Muscle of leg (tissue), 11 donors: Measurements from ENCODE around the gene ADAMTS13. TPM values are rescaled to one million over a fixed set of nuclear protein-coding genes. Genes with fewer than 3 reads are reported as not detected.

Experiments used
- DNase-seq: peaks from one replicate; pipeline ENCODE4 v3.0.0; 2013
- H3K27ac ChIP-seq: one replicate; pipeline ENCODE4 v1.5.1; 2013; ENCODE audit warnings: mild to moderate bottlenecking, low read length, control low read depth
- H3K27me3 ChIP-seq: one replicate; pipeline ENCODE4 v1.6.1; 2013; ENCODE audit warnings: low read length; ENCODE audit not compliant: control insufficient read depth, insufficient read depth
- H3K36me3 ChIP-seq: one replicate; pipeline ENCODE4 v1.6.1; 2013; ENCODE audit warnings: low read length; ENCODE audit not compliant: control insufficient read depth, insufficient read depth
- H3K4me1 ChIP-seq: one replicate; pipeline ENCODE4 v1.6.1; 2013; ENCODE audit warnings: low read length; ENCODE audit not compliant: control insufficient read depth, insufficient read depth
- H3K4me3 ChIP-seq: one replicate; pipeline ENCODE4 v1.5.1; 2013; ENCODE audit warnings: low read length, control low read depth
- H3K9me3 ChIP-seq: replicated peaks from 2 replicates; pipeline ENCODE4 v1.6.1; 2013; ENCODE audit warnings: low read depth, low read length; ENCODE audit not compliant: control insufficient read depth
- WGBS: methylation state at CpG from one replicate; pipeline ENCODE4 v1.1.5; 2013; ENCODE audit warnings: missing lambda C conversion rate; ENCODE audit not compliant: insufficient coverage; 5-methylcytosine and 5-hydroxymethylcytosine counted together
- polyA plus RNA-seq, 8 donors: library from polyadenylated mRNA; unstranded; fragments of 120-200 nt; gene quantifications; one replicate each; pipeline versions ENCODE4 v1.2.1 to v1.2.3, GENCODE V29; 2013; ENCODE audit warnings: inconsistent platforms in 1 of 8, low replicate concordance in 1 of 8; ENCODE audit not compliant: insufficient read length in 8 of 8, insufficient read depth in 1 of 8
- total RNA-seq: library from RNA; stranded (reverse); fragments of 120-200 nt; gene quantifications from one replicate; pipeline ENCODE4 v1.2.4, GENCODE V29; 2013

ADAMTS13 gene
- total and polyA plus RNA-seq, 9 donors, result 3.4 to 10.5 (median 8.0) TPM

- Histone ChIP-seq H3K27ac (no peak overlapping the region), H3K27me3 (peaks cover 7% of the 10 kb centered on the region), H3K4me3 (no peak overlapping the region), H3K9me3 (no peaks in the 10 kb centered on the region), H3K36me3 (no peaks in the 10 kb centered on the region), H3K4me1 (peaks cover 46% of the 10 kb centered on the region)
- no peak for DNase-seq
- WGBS, result 81% methylated on average over 16 of the region's 18 CpGs
These were observed 66.6 kb downstream of the ADAMTS13 start for GRCh38 chr9:133488686-133489252.

GRCh38 chr9:133489253-133490190, 67.4 kb downstream of the ADAMTS13 start:
- Histone ChIP-seq H3K27me3 (peaks cover 5% of the 10 kb centered on the region), H3K4me3 (no peak overlapping the region), H3K9me3 (no peaks in the 10 kb centered on the region), H3K4me1 (peaks cover 53% of the 10 kb centered on the region), H3K36me3 (no peaks in the 10 kb centered on the region), H3K27ac (no peak overlapping the region)
- WGBS, result 73% methylated on average over 10 of the region's 19 CpGs
- no peak for DNase-seq

GRCh38 chr9:133490201-133490681, 68.1 kb downstream of the ADAMTS13 start:
- no peak for DNase-seq
- no peak overlapping the region for H3K4me3 ChIP-seq
- no peaks in the 10 kb centered on the region for H3K36me3 ChIP-seq
- peaks cover 5% of the 10 kb centered on the region for H3K27me3 ChIP-seq
- no peaks in the 10 kb centered on the region for H3K9me3 ChIP-seq
- WGBS, result 59% methylated on average over 13 of the region's 13 CpGs
- H3K4me1 ChIP-seq, result peaks cover 55% of the 10 kb centered on the region
- H3K27ac ChIP-seq, result no peak overlapping the region

DNA sequence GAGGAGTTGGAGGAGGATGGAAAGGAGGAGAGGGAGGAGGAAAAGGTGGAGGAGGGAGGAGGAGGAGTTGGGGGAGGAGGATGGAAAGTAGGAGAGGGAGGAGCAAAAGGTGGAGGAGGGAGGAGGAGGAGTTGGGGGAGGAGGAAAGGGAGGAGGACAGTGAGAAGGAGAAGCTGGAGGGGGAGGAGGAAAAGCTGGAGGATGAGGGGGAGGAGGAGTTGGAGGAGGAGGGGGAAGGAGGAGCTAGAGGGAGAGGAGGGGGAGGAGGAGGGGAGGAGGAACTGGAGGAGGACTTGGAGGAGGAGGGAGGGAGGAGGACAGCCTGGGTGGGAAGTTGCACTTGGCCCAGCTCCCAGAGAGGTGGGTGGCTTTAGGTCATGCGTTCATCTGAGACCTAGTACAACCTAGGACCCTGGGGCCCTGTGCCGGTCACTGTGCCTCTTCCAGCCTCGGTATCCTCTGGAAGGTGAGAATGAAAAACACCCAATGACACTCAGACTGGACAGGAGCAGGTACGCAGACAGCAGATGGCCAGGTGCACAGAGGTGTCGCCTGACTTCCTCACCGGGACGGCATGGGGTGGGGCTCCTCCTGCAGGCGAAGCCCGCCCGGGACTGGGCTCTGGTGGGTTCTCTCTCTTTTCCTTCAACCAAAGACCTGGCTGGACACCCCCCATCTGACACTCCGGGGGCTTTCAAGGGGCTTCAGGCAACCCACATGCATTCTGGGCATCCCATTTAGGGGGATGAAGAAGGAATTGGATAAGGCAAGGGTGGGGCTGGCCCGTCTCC, 68.9 kb downstream of the ADAMTS13 start:
- no peaks in the 10 kb centered on the region for H3K36me3 ChIP-seq
- no peak overlapping the region for H3K4me3 ChIP-seq
- 60% methylated on average over 10 of the region's 12 CpGs for WGBS
- no peak for DNase-seq
- H3K27ac ChIP-seq, result no peak overlapping the region
- H3K27me3 ChIP-seq, result peaks cover 5% of the 10 kb centered on the region
- no peaks in the 10 kb centered on the region for H3K9me3 ChIP-seq
- peaks cover 54% of the 10 kb centered on the region for H3K4me1 ChIP-seq

DNA sequence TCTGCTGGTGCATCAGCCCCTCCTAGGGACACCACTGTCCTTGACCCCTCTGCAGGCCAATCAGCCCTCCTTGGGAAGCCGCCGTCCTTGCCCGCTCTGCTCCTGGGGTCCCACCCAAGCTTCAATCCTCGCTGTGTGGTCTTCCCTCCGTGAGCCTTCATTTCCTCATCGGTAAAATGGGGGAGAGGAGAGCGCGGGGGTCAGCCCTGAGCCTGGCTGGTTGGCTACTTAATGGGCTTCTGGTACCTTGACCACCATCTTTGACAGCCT, 69.4 kb downstream of the ADAMTS13 start:
- H3K27me3 ChIP-seq, result peaks cover 9% of the 10 kb centered on the region
- no peak overlapping the region for H3K27ac ChIP-seq
- no peaks in the 10 kb centered on the region for H3K9me3 ChIP-seq
- H3K4me3 ChIP-seq, result no peak overlapping the region
- WGBS, result 98% methylated on average over 6 of the region's 8 CpGs
- peaks cover 52% of the 10 kb centered on the region for H3K4me1 ChIP-seq
- no peaks in the 10 kb centered on the region for H3K36me3 ChIP-seq
- no peak for DNase-seq

DNA sequence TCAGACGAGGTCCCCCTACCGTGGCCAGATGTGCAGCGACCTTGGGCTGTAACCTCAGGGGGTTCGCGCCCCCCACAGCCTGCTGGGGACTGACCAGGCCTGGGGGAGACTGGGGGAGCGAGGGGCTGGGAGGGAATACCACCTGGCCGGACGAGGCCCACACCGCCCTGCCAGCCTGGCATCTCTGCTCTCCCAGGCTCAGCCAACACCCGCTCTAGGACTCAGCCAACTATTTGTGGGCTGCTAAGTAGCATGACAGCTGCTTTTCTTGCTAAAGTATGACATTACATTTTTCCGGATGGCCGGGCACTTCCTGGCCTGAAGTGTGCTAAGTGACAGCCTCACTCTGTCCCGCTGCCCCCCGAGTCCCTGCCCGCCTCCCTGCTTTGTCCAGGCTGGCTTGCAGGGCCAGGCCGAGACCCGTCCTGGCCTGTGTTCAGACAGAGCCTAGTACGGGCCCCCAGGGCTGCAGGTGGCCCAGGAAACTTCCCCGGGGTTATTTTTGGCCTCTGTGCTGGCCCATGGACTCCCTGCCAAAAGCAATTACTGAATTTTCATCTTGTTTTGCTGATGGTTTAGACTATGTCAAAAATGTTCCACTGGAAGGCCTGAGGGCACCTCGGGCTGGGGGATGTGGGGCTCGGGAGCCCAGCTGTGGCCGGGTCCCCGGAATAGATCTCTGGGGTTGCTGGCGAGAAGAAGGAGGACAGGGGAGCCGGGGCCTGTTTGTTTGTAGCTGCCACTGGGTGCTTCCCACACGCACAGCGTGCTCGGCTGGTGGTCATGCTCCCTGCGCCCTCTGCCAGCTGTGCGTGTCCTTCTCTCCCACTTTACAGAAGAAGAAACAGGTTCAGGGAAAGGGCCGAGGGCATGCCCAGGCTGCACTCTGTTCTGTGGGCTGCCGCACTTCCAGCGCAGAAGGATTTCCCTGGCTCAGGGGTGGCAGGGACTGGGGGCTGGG, 70.2 kb downstream of the ADAMTS13 start:
- peaks cover 57% of the 10 kb centered on the region for H3K4me1 ChIP-seq
- peak; percentile 89 for DNase-seq
- H3K36me3 ChIP-seq, result no peaks in the 10 kb centered on the region
- H3K9me3 ChIP-seq, result no peaks in the 10 kb centered on the region
- 41% methylated on average over 30 of the region's 33 CpGs for WGBS
- no peak overlapping the region for H3K4me3 ChIP-seq
- H3K27me3 ChIP-seq, result peaks cover 17% of the 10 kb centered on the region
- peak overlapping the region; percentile 83 for H3K27ac ChIP-seq

- Histone ChIP-seq H3K4me3 (no peak overlapping the region), H3K36me3 (no peaks in the 10 kb centered on the region), H3K4me1 (peaks cover 49% of the 10 kb centered on the region), H3K27me3 (peaks cover 17% of the 10 kb centered on the region), H3K27ac (no peak overlapping the region), H3K9me3 (no peaks in the 10 kb centered on the region)
- DNase-seq, result no peak
- WGBS, result 76% methylated on average over 11 of the region's 11 CpGs
These were observed 71.3 kb downstream of the ADAMTS13 start for GRCh38 chr9:133493428-133493827.

DNA sequence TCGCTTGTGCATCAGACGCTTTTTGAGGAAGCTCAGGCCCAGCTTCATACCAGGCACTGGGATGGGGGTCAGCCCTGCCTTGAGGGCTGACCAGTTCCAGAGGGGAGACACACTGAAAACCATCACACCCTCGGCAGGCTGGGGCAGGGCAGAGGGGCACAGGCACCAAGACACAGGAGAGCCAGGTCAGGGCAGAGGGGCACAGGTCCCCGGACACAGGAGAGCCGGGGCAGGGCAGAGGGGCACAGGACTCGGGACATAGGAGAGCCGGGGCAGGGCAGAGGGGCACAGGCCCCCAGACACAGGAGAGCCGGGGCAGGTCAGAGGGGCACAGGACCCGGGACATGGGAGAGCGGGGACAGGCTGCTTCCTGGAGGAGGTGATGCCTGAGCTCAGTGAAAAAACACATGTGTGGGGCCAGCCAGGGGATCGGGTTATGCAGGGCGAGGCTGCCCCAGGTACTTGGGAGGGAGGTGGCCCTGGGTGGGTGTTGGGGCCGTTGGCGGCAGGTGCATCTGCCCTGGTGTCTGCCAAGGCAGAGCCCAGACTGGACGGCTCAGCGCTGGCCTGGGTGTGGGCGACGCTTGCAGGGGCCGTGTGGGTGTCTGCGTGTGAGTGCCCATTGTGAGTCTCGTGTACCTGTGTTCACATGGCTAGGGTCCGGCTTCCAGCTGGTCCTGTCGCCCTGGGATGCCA, 71.8 kb downstream of the ADAMTS13 start:
- Histone ChIP-seq H3K27ac (no peak overlapping the region), H3K36me3 (no peaks in the 10 kb centered on the region), H3K27me3 (peaks cover 22% of the 10 kb centered on the region), H3K4me3 (no peak overlapping the region), H3K9me3 (no peaks in the 10 kb centered on the region), H3K4me1 (peaks cover 54% of the 10 kb centered on the region)
- WGBS, result 90% methylated on average over 23 of the region's 23 CpGs
- no peak for DNase-seq
